Smooth muscle cell of the brain vasculature (primary cell): ENCODE measurements around the gene RAB3A.

Source experiments
- DNase-seq: peaks from one replicate; pipeline ENCODE4 v3.0.0-alpha.2; 2012; ENCODE audit warnings: low read depth, low spot score

RAB3A gene

GRCh38 chr19:18150776-18151624, 52.8 kb downstream of the RAB3A start:
- no peak for DNase-seq

- DNase-seq: no peak
These were observed 54.3 kb downstream of the RAB3A start for GRCh38 chr19:18149596-18149975.

- no peak for DNase-seq
These were observed 56.4 kb downstream of the RAB3A start for GRCh38 chr19:18147396-18147795.
